ENCODE results near the gene NR1D1. TPM values are rescaled to one million over a fixed set of nuclear protein-coding genes. Genes with fewer than 3 reads are reported as not detected.

NR1D1 gene
- total RNA-seq, 1 experiment from 2014 or later: 63.7 TPM

GRCh38 chr17:40106760-40107521, 6.6 kb upstream of the NR1D1 start:
- CTCF ChIA-PET: no interaction called here
- Histone ChIP-seq H3K9me3 (ENCODE audit: control insufficient read depth in 1 of 2, insufficient read depth in 1 of 2, low read depth in 1 of 2, low read length in 2 of 2) (no peaks in the 10 kb centered on the region), H4K20me1 (ENCODE audit: insufficient read depth) (no peaks in the 10 kb centered on the region), H3K27ac (ENCODE audit: low read depth, low read length) (no peak overlapping the region), H3K4me3 (replicated peaks in 1 of 2; ENCODE audit: low read depth in 1 of 2, low read length in 2 of 2) (no peak overlapping the region), H3K4me2 (ENCODE audit: low read length) (peak overlapping the region; percentile 60; the same call in 1 of the 2 replicates), H3K79me2 (ENCODE audit: insufficient read depth, low read length) (no peaks in the 10 kb centered on the region), H2AFZ (ENCODE audit: low read depth, low read length, poor library complexity, severe bottlenecking) (no peak overlapping the region), H3K9ac (ENCODE audit: low read length) (0 out of 2 replicates have a peak overlapping the region, but pooled peaks have one; percentile 51), H3K36me3 (ENCODE audit: control insufficient read depth in 1 of 2, insufficient read depth in 2 of 2, low read length in 2 of 2) (no peaks in the 10 kb centered on the region), H3K27me3 (ENCODE audit: insufficient read depth, low read length) (no peaks in the 10 kb centered on the region), H3K9me2 (ENCODE audit: insufficient read depth) (no peaks in the 10 kb centered on the region), H3K4me1 (ENCODE audit: control insufficient read depth in 1 of 2, insufficient read depth in 2 of 2, low read length in 2 of 2) (peaks cover 60 to 89% of the 10 kb centered on the region in 2 experiments)
- DNase-seq (ENCODE audit: low read depth, low spot score) (no peak), ATAC-seq (no peak)
- RAD21 ChIA-PET (ENCODE audit: low non-redundant PET in 1 of 2, low total read pairs in 2 of 2, uncharacterized antibody in 2 of 2, unreplicated experiment in 2 of 2): no interaction called here
- no TSS peak for BruUV-seq (replicated peaks)
- TF ChIP-seq RAD21 (IDR thresholded peaks at IDR 0.05; ENCODE audit: low read depth): no peak
- TF ChIP-seq POLR2A (IDR thresholded peaks at IDR 0.05; ENCODE audit: borderline replicate concordance, extremely low read depth, insufficient read depth, insufficient read length): no peak
- no peak for TF ChIP-seq TCF7L2 (IDR thresholded peaks at IDR 0.05; ENCODE audit: borderline replicate concordance, extremely low read depth, insufficient read depth, insufficient read length)
- no peak for TF ChIP-seq POLR2AphosphoS5 (IDR thresholded peaks at IDR 0.05; ENCODE audit: low read depth, low read length)
- no peak for TF ChIP-seq REST (IDR thresholded peaks at IDR 0.05; ENCODE audit: low read depth)
- no peak for TF ChIP-seq EGR1 (IDR thresholded peaks at IDR 0.05; ENCODE audit: low read depth)
- TF ChIP-seq EZH2phosphoT487 (IDR thresholded peaks at IDR 0.05; ENCODE audit: borderline replicate concordance): no peak
- no peak for TF ChIP-seq EZH2 (IDR thresholded peaks at IDR 0.05)
- TF ChIP-seq YY1 (IDR thresholded peaks at IDR 0.05; ENCODE audit: extremely low read depth, insufficient replicate concordance, low read depth, low read length): no peak
- TF ChIP-seq ATF3 (IDR thresholded peaks at IDR 0.05): no peak
- TF ChIP-seq SRF (IDR thresholded peaks at IDR 0.05; ENCODE audit: low read depth): no peak
- no peak for TF ChIP-seq ZFX (IDR thresholded peaks at IDR 0.05)
- no peak for TF ChIP-seq MAX (IDR thresholded peaks at IDR 0.05)
- TF ChIP-seq CTCF (IDR thresholded peaks at IDR 0.05 in 2 of 3, conservative IDR thresholded peaks at IDR 0.05 in 1 of 3; ENCODE audit: borderline replicate concordance in 1 of 3, insufficient read depth in 1 of 3, low read depth in 2 of 3, low read length in 2 of 3): no peak
- no peak for TF ChIP-seq SP1 (IDR thresholded peaks at IDR 0.05; ENCODE audit: low read depth)
- no peak for TF ChIP-seq CEBPB (IDR thresholded peaks at IDR 0.05; ENCODE audit: low read depth)
- no peak for TF ChIP-seq ELF1 (IDR thresholded peaks at IDR 0.05; ENCODE audit: borderline replicate concordance, low read depth)
- TF ChIP-seq SIN3A (IDR thresholded peaks at IDR 0.05; ENCODE audit: low read depth): no peak
- no peak for TF ChIP-seq FOSL1 (IDR thresholded peaks at IDR 0.05; ENCODE audit: low read depth)
- intact Hi-C loops (cut with micrococcal nuclease): no loop called here
- POLR2A ChIA-PET: interaction anchor here (0.6 to 8.1 kb wide), 3 partner anchors 7 to 238 kb away, joined by 3 to 160 read pairs (median 3); partner anchors contain the start of gene NR1D1
